ENCODE results near the gene TGM4.

TGM4 gene

DNA sequence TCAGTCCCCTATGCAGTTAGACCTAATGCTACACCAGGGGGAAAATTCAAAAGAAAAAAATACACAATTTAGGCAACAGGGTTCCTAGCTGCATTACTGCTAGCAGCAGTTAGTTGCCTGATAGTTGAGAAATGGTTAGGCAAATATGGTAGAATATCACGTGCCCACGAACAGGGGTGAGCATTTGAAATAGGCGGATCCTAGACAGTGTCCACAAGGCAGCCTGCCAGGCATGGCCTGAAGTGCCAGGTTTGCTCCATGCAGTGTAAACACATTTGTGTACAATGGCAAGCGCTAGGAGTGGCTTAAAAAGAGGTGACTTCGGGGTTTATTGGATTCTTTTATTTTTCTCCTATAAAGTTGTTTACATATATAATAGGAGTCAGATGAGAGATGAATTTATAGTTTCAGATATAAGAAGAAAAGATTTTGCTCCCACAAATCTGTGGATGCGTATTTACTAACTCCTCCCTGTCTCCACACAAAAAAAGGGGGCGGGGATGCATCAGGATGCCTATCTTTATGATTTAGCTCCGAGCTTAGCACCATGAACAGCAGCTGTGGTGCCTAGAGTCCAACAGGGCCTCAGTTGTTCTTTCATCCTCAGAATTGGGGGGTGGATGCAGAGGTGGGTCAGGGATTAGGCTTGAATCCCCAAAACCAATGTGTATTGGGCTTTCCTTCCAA, 3.9 kb upstream of the TGM4 start:
- Histone ChIP-seq H3K9me3 (ENCODE audit: severe bottlenecking) (no peaks in the 10 kb centered on the region), H3K27me3 (ENCODE audit: insufficient read depth, low read depth, severe bottlenecking) (no peaks in the 10 kb centered on the region), H3K36me3 (peaks cover 3% of the 10 kb centered on the region; the same call in 1 of the 2 replicates), H3K27ac (no peak overlapping the region), H3K4me3 (ENCODE audit: low read depth, low read length) (no peak overlapping the region)
- DNase-seq: no peak
- TF ChIP-seq, protein P1, sequence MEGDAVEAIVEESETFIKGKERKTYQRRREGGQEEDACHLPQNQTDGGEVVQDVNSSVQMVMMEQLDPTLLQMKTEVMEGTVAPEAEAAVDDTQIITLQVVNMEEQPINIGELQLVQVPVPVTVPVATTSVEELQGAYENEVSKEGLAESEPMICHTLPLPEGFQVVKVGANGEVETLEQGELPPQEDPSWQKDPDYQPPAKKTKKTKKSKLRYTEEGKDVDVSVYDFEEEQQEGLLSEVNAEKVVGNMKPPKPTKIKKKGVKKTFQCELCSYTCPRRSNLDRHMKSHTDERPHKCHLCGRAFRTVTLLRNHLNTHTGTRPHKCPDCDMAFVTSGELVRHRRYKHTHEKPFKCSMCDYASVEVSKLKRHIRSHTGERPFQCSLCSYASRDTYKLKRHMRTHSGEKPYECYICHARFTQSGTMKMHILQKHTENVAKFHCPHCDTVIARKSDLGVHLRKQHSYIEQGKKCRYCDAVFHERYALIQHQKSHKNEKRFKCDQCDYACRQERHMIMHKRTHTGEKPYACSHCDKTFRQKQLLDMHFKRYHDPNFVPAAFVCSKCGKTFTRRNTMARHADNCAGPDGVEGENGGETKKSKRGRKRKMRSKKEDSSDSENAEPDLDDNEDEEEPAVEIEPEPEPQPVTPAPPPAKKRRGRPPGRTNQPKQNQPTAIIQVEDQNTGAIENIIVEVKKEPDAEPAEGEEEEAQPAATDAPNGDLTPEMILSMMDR (IDR thresholded peaks at IDR 0.05; ENCODE audit: low read depth, low read length): no peak

DNA sequence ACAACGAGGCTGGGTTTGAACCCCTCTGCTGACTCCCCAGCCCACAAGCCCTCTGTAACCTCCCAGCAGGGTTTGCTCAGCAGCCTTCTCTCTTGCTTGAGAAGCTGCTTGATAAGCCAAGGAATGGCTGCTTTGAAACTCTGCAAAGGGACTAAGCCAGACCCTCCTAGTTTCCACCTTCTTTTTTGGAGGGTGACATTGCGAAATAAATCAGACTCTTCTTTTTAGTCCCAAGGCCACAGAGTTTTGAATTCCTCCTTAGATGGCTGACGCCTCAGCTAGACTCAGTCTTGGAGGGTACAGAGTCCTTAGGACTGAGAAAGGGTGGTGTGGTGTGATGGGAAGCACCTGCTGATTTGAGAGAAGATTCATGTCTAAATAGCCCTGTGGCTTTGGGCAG, 1.2 kb downstream of the TGM4 start:
- Histone ChIP-seq H3K9me3 (ENCODE audit: severe bottlenecking) (no peaks in the 10 kb centered on the region), H3K27me3 (ENCODE audit: insufficient read depth, low read depth, severe bottlenecking) (no peaks in the 10 kb centered on the region), H3K36me3 (no peaks in the 10 kb centered on the region), H3K4me3 (ENCODE audit: low read depth, low read length) (no peak overlapping the region), H3K27ac (no peak overlapping the region)
- TF ChIP-seq, protein P1 (IDR thresholded peaks at IDR 0.05; ENCODE audit: low read depth, low read length): no peak
- no peak for DNase-seq

DNA sequence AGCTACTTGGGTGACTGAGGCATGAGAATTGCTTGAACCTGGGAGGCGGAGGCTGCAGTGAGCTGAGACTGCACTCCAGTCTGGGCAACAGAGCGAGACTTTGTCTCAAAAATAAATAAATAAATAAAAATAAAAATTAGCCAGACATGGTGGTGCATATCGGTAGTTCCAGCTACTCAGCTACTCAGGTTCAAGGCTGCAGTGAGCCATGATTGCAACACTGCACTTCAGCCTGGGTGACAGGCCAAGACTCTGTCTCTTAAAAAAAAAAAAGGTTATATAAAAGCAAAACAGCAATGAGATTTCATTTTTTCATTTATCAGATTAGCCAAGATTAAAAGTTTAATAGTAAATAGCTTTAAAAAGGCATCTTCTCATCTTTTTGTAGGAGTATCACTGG, 2.9 kb downstream of the TGM4 start:
- no peaks in the 10 kb centered on the region for H3K36me3 ChIP-seq
- H3K9me3 ChIP-seq (ENCODE audit: severe bottlenecking): no peaks in the 10 kb centered on the region
- H3K27me3 ChIP-seq (ENCODE audit: insufficient read depth, low read depth, severe bottlenecking): no peaks in the 10 kb centered on the region
- TF ChIP-seq, protein P1 (IDR thresholded peaks at IDR 0.05; ENCODE audit: low read depth, low read length): no peak
- no peak overlapping the region for H3K4me3 ChIP-seq (ENCODE audit: low read depth, low read length)
- H3K27ac ChIP-seq: no peak overlapping the region
- DNase-seq: no peak

DNA sequence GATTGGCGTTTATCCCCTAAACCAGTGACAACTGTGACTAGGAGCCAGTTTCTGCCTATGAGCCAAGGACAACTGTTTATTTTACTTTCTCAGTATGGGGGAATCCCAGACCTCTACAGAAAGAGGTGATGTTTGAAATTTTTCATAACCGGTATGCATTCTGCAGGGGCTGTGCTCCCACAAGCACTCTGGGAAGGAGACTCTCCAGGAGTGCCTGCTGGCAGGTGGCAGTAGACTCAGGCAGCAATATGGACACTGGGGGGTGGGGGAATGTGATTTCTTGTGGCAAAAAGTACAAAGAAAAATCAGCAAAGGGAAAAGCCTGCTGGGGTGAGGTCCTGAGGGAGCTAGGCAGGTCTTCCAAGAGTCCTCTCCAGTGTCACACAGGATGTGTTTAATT, 5.9 kb downstream of the TGM4 start:
- TF ChIP-seq, protein P1 (IDR thresholded peaks at IDR 0.05; ENCODE audit: low read depth, low read length): no peak
- no peak for DNase-seq
- Histone ChIP-seq H3K27me3 (ENCODE audit: insufficient read depth, low read depth, severe bottlenecking) (no peaks in the 10 kb centered on the region), H3K36me3 (no peaks in the 10 kb centered on the region), H3K4me3 (ENCODE audit: low read depth, low read length) (no peak overlapping the region), H3K27ac (no peak overlapping the region), H3K9me3 (ENCODE audit: severe bottlenecking) (no peaks in the 10 kb centered on the region)

DNA sequence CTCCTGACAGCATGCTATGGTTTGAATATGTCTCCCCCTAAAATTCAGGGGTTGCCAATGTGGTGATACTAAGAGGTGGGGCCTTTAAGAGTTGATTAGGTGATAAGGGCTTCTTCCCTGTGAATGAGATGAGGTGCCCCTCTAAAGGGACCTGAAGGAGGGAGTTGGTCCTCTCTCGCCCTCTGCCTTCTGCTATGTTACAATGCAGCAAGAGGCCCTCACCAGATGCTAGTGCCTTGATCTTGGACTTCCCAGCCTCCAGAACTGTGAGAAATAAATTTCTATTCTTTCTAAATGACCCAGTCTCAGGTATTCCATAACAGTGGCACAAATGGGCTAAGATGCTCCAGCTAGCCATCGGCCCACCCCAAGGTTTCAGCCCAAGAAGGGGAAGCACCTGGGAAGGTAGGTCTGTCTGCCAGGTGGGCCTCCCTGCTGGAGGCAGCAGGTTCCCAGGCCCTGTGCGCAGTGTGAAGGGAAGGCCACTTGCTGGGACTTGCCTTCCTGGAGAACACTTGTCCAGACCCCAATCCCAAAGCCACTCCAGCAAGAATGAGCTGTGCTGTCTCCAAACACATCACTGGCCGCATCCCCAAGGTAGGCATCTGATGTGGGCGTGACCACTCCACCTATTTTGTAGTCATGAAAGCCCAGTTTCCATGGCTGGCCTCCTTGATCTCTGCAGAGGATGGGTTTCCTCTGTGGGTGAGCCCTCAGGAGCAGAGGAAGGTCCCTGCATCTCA, 9.0 kb downstream of the TGM4 start:
- TF ChIP-seq, protein P1 (IDR thresholded peaks at IDR 0.05; ENCODE audit: low read depth, low read length): peak; percentile 34; the same call in 1 of the 2 replicates
- H3K27ac ChIP-seq: no peak overlapping the region
- no peaks in the 10 kb centered on the region for H3K9me3 ChIP-seq (ENCODE audit: severe bottlenecking)
- H3K36me3 ChIP-seq: no peaks in the 10 kb centered on the region
- H3K27me3 ChIP-seq (ENCODE audit: insufficient read depth, low read depth, severe bottlenecking): no peaks in the 10 kb centered on the region
- no peak overlapping the region for H3K4me3 ChIP-seq (ENCODE audit: low read depth, low read length)
- no peak for DNase-seq

Data from WERI-Rb-1 (cell line).